Mesenchymal stem cell (in vitro differentiated cells and primary cell): ENCODE data around the gene GAGE10.
"Not testable (repeated sequence)": the region's sequence is repeated elsewhere in the genome, so short reads cannot be mapped to it uniquely, and the experiment has no call there.

Source experiments
- DNase-seq: peaks from one replicate; pipeline ENCODE4 v3.0.0-alpha.2; 2013
- H2AFZ ChIP-seq: one replicate; pipeline ENCODE4 v1.6.1; 2013; ENCODE audit warnings: low read depth, mild to moderate bottlenecking, control low read depth, inconsistent platforms, low read length, moderate library complexity
- H2AK5ac ChIP-seq: 2 replicates; pipeline ENCODE4 v1.6.1; 2013; ENCODE audit warnings: low read length, moderate library complexity, mild to moderate bottlenecking, inconsistent platforms; ENCODE audit not compliant: severe bottlenecking
- H2BK120ac ChIP-seq: one replicate; pipeline ENCODE4 v1.6.1; 2013; ENCODE audit warnings: low read depth, mild to moderate bottlenecking, inconsistent platforms, low read length, moderate library complexity
- H2BK12ac ChIP-seq, 2 experiments: one replicate each; pipeline ENCODE4 v1.6.1; 2013; ENCODE audit warnings: inconsistent platforms in 2 of 2, low read length in 2 of 2, mild to moderate bottlenecking in 2 of 2, moderate library complexity in 2 of 2, control low read depth in 1 of 2
- H2BK15ac ChIP-seq: one replicate; pipeline ENCODE4 v1.6.1; 2013; ENCODE audit warnings: mild to moderate bottlenecking, low read depth, inconsistent platforms; ENCODE audit not compliant: poor library complexity, severe bottlenecking
- H2BK5ac ChIP-seq: 2 replicates; pipeline ENCODE4 v1.6.1; 2013; ENCODE audit warnings: low read depth, mild to moderate bottlenecking, low read length, control low read depth, inconsistent platforms; ENCODE audit not compliant: poor library complexity, severe bottlenecking
- H3K14ac ChIP-seq, 2 experiments: one replicate each; pipeline ENCODE4 v1.6.1; 2013; ENCODE audit warnings: inconsistent platforms in 2 of 2, low read length in 2 of 2, control low read depth in 1 of 2, mild to moderate bottlenecking in 1 of 2, moderate library complexity in 1 of 2
- H3K18ac ChIP-seq, 2 experiments: one replicate each; pipeline ENCODE4 v1.6.1; 2013; ENCODE audit warnings: inconsistent platforms in 2 of 2, low read length in 2 of 2, control low read depth in 1 of 2, low read depth in 1 of 2, mild to moderate bottlenecking in 1 of 2
- H3K23ac ChIP-seq, 2 experiments: one replicate each; pipeline ENCODE4 v1.6.1; 2013; ENCODE audit warnings: inconsistent platforms in 2 of 2, low read length in 2 of 2, mild to moderate bottlenecking in 2 of 2, moderate library complexity in 2 of 2, control low read depth in 1 of 2
- H3K27ac ChIP-seq: 2 replicates; pipeline ENCODE4 v1.5.1; 2013; ENCODE audit warnings: mild to moderate bottlenecking, moderate library complexity, low read length, control low read depth, inconsistent platforms; ENCODE audit not compliant: poor library complexity, severe bottlenecking
- H3K27me3 ChIP-seq, 2 experiments: 2 replicates each; pipeline versions ENCODE4 v1.6.1 to v1.7.0; 2013; ENCODE audit warnings: low read length in 2 of 2, mild to moderate bottlenecking in 2 of 2, moderate library complexity in 2 of 2, control low read depth in 1 of 2, inconsistent platforms in 1 of 2; ENCODE audit not compliant: control insufficient read depth in 1 of 2, insufficient read depth in 1 of 2
- H3K36me3 ChIP-seq, 2 experiments: 2 replicates each; pipeline versions ENCODE4 v1.6.1 to v1.7.0; 2013; ENCODE audit warnings: low read length in 2 of 2, control low read depth in 1 of 2, inconsistent platforms in 1 of 2, low read depth in 1 of 2, mild to moderate bottlenecking in 1 of 2; ENCODE audit not compliant: insufficient read depth in 2 of 2, control insufficient read depth in 1 of 2
- H3K4ac ChIP-seq, 2 experiments: one replicate each; pipeline ENCODE4 v1.6.1; 2013; ENCODE audit warnings: inconsistent platforms in 2 of 2, low read length in 2 of 2, mild to moderate bottlenecking in 2 of 2, moderate library complexity in 2 of 2, control low read depth in 1 of 2, low read depth in 1 of 2
- H3K4me1 ChIP-seq: 2 replicates; pipeline ENCODE4 v1.6.1; 2013; ENCODE audit warnings: low read depth, low read length, control low read depth; ENCODE audit not compliant: control insufficient read depth, insufficient read depth
- H3K4me2 ChIP-seq: 2 replicates; pipeline ENCODE4 v1.6.1; 2013; ENCODE audit warnings: low read length, mild to moderate bottlenecking, inconsistent platforms; ENCODE audit not compliant: poor library complexity, severe bottlenecking
- H3K4me3 ChIP-seq, 2 experiments: 2 replicates each; pipeline versions ENCODE4 v1.5.1 to v1.7.0; 2013; ENCODE audit warnings: low read length in 2 of 2, mild to moderate bottlenecking in 2 of 2, control low read depth in 1 of 2, low read depth in 1 of 2; ENCODE audit not compliant: insufficient read depth in 1 of 2
- H3K79me1 ChIP-seq: replicated peaks from 2 replicates; pipeline ENCODE4 v1.6.1; 2013; ENCODE audit warnings: mild to moderate bottlenecking, control low read depth, low read length, inconsistent platforms; ENCODE audit not compliant: poor library complexity, severe bottlenecking
- H3K9ac ChIP-seq: 2 replicates; pipeline ENCODE4 v1.7.0; 2013; ENCODE audit warnings: mild to moderate bottlenecking, low read length, moderate library complexity
- H3K9me3 ChIP-seq: 2 replicates; pipeline ENCODE4 v1.7.0; 2013; ENCODE audit warnings: mild to moderate bottlenecking, low read length; ENCODE audit not compliant: control insufficient read depth
- H4K8ac ChIP-seq: one replicate; pipeline ENCODE4 v1.6.1; 2013; ENCODE audit warnings: inconsistent platforms, mild to moderate bottlenecking, low read length, moderate library complexity
- H4K91ac ChIP-seq: one replicate; pipeline ENCODE4 v1.6.1; 2013; ENCODE audit warnings: mild to moderate bottlenecking, low read length, inconsistent platforms
- WGBS: methylation state at CpG from one replicate; pipeline ENCODE4 v1.1.7; 2013; ENCODE audit warnings: mixed read lengths; 5-methylcytosine and 5-hydroxymethylcytosine counted together

GAGE10 gene

DNA sequence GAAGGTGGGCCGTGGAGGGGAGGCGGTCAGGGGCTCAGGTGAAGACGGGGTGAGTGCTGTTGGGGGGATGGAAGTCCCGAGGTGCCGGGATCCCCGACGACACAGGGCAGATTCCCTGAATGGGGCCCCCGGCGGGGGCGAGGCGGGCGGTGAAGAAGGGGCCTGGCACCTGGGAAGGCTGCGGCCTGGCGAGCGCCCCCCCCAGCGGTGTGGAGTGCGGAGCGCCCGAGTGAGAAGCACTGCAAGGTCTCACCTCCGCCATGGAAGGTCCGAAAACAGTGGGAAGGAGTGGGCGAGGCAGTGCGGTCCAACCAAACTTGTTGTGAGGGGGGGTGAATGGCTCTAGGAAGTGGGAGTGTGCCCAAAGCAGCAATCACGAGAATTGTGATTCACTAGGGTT is 38.0 kb downstream of the GAGE10 start:
- H4K91ac ChIP-seq, H2AK5ac ChIP-seq, H3K79me1 ChIP-seq, DNase-seq, H3K9ac ChIP-seq, H2AFZ ChIP-seq, H2BK15ac ChIP-seq, H3K4ac ChIP-seq, H2BK12ac ChIP-seq, H3K4me1 ChIP-seq, H3K4me2 ChIP-seq, H3K18ac ChIP-seq, H3K4me3 ChIP-seq, H4K8ac ChIP-seq, H3K23ac ChIP-seq, H3K14ac ChIP-seq, H2BK5ac ChIP-seq, H3K36me3 ChIP-seq, H3K27ac ChIP-seq, H3K27me3 ChIP-seq, H3K9me3 ChIP-seq, H2BK120ac ChIP-seq: not testable (repeated sequence)
- no CpG with 5 or more reads among the region's 24 CpGs for WGBS

GRCh38 chrX:49344496-49345175 is 41.2 kb downstream of the GAGE10 start:
- H3K79me1 ChIP-seq, H3K4me1 ChIP-seq, H4K8ac ChIP-seq, DNase-seq, H2AK5ac ChIP-seq, H3K4ac ChIP-seq, H3K27ac ChIP-seq, H3K4me3 ChIP-seq, H3K27me3 ChIP-seq, H3K18ac ChIP-seq, H2BK12ac ChIP-seq, H3K4me2 ChIP-seq, H3K14ac ChIP-seq, H2BK120ac ChIP-seq, H3K9ac ChIP-seq, H4K91ac ChIP-seq, H3K23ac ChIP-seq, H2AFZ ChIP-seq, H3K36me3 ChIP-seq, H3K9me3 ChIP-seq, H2BK15ac ChIP-seq, H2BK5ac ChIP-seq: not testable (repeated sequence)
- WGBS, result no CpG with 5 or more reads among the region's 15 CpGs

DNA sequence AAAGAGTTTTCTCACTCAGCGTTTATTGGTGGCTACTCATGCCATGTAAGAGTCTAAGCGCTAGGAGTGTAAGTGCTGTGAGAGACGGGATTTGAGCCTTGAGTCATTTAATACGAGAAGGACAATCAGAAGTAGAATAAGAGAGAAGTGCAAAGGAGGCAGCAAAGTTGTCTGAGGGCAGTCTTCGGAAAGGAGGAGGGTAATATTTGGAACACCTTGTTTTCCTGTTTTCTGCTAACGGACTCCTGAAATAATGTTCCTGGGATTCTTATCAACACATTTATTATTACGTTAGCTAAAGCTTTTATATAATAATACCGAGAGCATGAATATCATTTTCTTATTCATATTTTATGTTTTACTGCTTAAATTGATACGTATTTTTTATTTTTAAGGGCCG is 42.0 kb downstream of the GAGE10 start:
- not testable (repeated sequence) for H3K27me3 ChIP-seq, H3K9ac ChIP-seq, H3K79me1 ChIP-seq, H3K4me1 ChIP-seq, H3K14ac ChIP-seq, H3K18ac ChIP-seq, H3K27ac ChIP-seq, H3K9me3 ChIP-seq, H2AFZ ChIP-seq, DNase-seq, H2BK12ac ChIP-seq, H4K91ac ChIP-seq, H3K4ac ChIP-seq, H3K36me3 ChIP-seq, H3K23ac ChIP-seq, H3K4me3 ChIP-seq, H2BK5ac ChIP-seq, H3K4me2 ChIP-seq, H2BK120ac ChIP-seq, H4K8ac ChIP-seq, H2BK15ac ChIP-seq, H2AK5ac ChIP-seq
- WGBS, result 100% methylated on average over 2 of the region's 10 CpGs

DNA sequence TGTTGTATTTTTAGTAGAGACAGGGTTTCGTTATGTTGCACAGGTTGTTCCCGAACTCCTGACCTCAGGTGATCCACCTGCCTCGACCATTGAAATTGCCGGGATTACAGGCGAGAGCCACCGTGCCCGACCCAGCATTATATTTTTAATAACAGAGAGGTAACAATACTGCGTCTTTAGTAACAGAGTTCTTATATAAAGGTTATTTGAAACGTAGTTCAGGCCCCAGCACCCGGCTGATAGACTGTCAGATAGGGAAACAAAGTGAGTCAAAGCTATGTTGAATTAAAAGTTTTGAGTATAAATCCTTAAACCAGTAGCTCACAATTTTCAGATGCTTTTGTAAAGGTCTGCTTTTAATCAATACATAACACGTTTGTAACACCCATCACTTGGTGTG is 42.7 kb downstream of the GAGE10 start:
- H3K4ac ChIP-seq, H2AFZ ChIP-seq, H4K91ac ChIP-seq, H3K14ac ChIP-seq, H2BK15ac ChIP-seq, H3K4me3 ChIP-seq, H3K9me3 ChIP-seq, H2BK12ac ChIP-seq, H2BK5ac ChIP-seq, H2BK120ac ChIP-seq, H3K18ac ChIP-seq, H3K79me1 ChIP-seq, H4K8ac ChIP-seq, H3K36me3 ChIP-seq, H3K9ac ChIP-seq, H3K27me3 ChIP-seq, DNase-seq, H3K27ac ChIP-seq, H3K4me2 ChIP-seq, H2AK5ac ChIP-seq, H3K23ac ChIP-seq, H3K4me1 ChIP-seq: not testable (repeated sequence)
- 88% methylated on average over 4 of the region's 11 CpGs for WGBS
